Vagina (tissue), 2 donors: ENCODE measurements around the gene ITLN2. TPM values are rescaled to one million over a fixed set of nuclear protein-coding genes. Genes with fewer than 3 reads are reported as not detected.
A peak's percentile ranks its signal among the peaks of the same experiment; 100 is the strongest.

Experiments
- DNase-seq, 2 donors: peaks; one replicate each; pipeline ENCODE4 v3.0.0-alpha.2; 2017; ENCODE audit errors: extremely low spot score in 2 of 2
- H3K27ac ChIP-seq: fragments of 200-600 bp; sonication (generic); one replicate; pipeline ENCODE4 v1.5.1; 2019
- H3K27me3 ChIP-seq: fragments of 200-600 bp; sonication (generic); one replicate; pipeline ENCODE4 v1.5.1; 2019
- H3K36me3 ChIP-seq, 2 donors: fragments of 200-600 bp; sonication (generic); one replicate each; pipeline ENCODE4 v1.5.1; 2017 to 2019
- H3K4me1 ChIP-seq: fragments of 200-600 bp; sonication (generic); one replicate; pipeline ENCODE4 v1.5.1; 2019
- H3K4me3 ChIP-seq, 2 donors: fragments of 200-600 bp; sonication (generic); 1 replicate in 1 of 2; 2 replicates in 1 of 2; pipeline ENCODE4 v1.5.1; 2016 to 2019
- H3K9me3 ChIP-seq: fragments of 200-600 bp; sonication (generic); one replicate; pipeline ENCODE4 v1.5.1; 2019
- POLR2A ChIP-seq, 2 donors: fragments of 450-650 bp; IDR thresholded peaks; one replicate each; pipeline ENCODE4 v1.6.1; 2017; ENCODE audit warnings: antibody characterized with exemption in 2 of 2, mild to moderate bottlenecking in 2 of 2, moderate library complexity in 2 of 2
- POLR2AphosphoS5 ChIP-seq, 2 donors: sonication (generic); formaldehyde crosslinking; IDR thresholded peaks; one replicate each; pipeline ENCODE4 v1.9.0; 2017; ENCODE audit warnings: antibody characterized with exemption in 2 of 2, mild to moderate bottlenecking in 2 of 2, low read depth in 1 of 2; ENCODE audit not compliant: insufficient read depth in 1 of 2
- intact Hi-C: fragments of 100-400 bp; cut with DNase I; formaldehyde crosslinking; loops from one replicate; pipeline ENCODE4 v1.15.1; 2023
- total RNA-seq: library from RNA; depleted of rRNA; stranded (reverse); fragments of >200 nt; gene quantifications from one replicate; pipeline ENCODE4 v1.2.3, GENCODE V29; 2016
- TF ChIP-seq, protein P1 (sequence below), 3 experiments: fragments of 450-650 bp in 2 of 3; fragments of 200-600 bp in 1 of 3; sonication (generic) in 1 of 3; IDR thresholded peaks; one replicate each; pipeline ENCODE4 v1.5.1; 2017 to 2019; ENCODE audit warnings: antibody characterized with exemption in 3 of 3, mild to moderate bottlenecking in 2 of 3, moderate library complexity in 2 of 3

ITLN2 gene
- total RNA-seq, 1 donor from 2014 or later, result 2.0 TPM

DNA sequence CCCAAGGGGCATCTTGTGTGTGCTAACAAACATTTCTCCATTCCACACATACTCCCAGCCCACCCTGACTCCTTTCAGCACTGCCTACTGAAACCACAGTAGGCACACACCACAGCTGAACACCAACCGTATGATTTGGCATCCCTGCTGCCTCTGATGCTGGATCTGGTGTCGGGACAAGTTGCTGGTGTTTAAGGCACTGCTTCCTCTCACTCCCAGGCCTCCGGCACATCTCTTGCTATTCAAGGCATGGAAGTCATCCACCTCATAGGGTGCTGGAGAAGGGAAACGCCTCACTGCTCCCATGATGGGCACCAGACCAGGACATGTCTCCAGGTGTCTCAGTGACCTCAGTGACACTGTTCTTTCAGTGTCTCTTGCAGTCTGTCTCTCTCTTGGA, 2.4 kb upstream of the ITLN2 start:
- peaks cover 8% of the 10 kb centered on the region for H3K4me1 ChIP-seq
- H3K9me3 ChIP-seq, result no peaks in the 10 kb centered on the region
- no peak overlapping the region for H3K27ac ChIP-seq
- intact Hi-C loops, result no loop called here
- H3K36me3 ChIP-seq, result no peaks in the 10 kb centered on the region
- no peak for DNase-seq
- no peak overlapping the region for H3K4me3 ChIP-seq
- TF ChIP-seq POLR2AphosphoS5 (IDR thresholded peaks at IDR 0.05; ENCODE audit: insufficient read depth in 1 of 2, low read depth in 1 of 2) (no peak), POLR2A (IDR thresholded peaks at IDR 0.05) (no peak)
- TF ChIP-seq, protein P1, sequence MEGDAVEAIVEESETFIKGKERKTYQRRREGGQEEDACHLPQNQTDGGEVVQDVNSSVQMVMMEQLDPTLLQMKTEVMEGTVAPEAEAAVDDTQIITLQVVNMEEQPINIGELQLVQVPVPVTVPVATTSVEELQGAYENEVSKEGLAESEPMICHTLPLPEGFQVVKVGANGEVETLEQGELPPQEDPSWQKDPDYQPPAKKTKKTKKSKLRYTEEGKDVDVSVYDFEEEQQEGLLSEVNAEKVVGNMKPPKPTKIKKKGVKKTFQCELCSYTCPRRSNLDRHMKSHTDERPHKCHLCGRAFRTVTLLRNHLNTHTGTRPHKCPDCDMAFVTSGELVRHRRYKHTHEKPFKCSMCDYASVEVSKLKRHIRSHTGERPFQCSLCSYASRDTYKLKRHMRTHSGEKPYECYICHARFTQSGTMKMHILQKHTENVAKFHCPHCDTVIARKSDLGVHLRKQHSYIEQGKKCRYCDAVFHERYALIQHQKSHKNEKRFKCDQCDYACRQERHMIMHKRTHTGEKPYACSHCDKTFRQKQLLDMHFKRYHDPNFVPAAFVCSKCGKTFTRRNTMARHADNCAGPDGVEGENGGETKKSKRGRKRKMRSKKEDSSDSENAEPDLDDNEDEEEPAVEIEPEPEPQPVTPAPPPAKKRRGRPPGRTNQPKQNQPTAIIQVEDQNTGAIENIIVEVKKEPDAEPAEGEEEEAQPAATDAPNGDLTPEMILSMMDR (IDR thresholded peaks at IDR 0.05), result no peak
- no peaks in the 10 kb centered on the region for H3K27me3 ChIP-seq

DNA sequence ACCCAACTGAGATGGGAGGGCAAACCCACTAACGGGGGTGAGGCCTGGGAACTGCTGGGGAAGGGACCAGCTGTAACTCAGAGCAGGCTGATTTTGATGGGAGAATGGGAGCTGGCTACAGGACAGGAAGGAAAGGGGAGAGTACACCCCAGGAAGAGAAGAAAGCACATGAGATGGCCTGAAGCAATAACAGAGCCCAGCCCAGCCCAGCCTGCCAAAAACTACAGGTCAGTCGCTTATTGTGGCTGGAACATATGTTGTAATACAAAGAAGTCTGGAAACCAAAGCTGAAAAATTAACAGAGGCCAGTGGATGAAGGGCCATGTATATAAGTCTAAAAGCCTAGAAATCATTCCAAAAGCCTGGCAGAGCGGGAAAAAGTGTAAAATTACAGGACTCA, 1.6 kb downstream of the ITLN2 start:
- Histone ChIP-seq H3K36me3 (no peaks in the 10 kb centered on the region), H3K9me3 (no peaks in the 10 kb centered on the region), H3K27ac (no peak overlapping the region), H3K4me1 (peaks cover 17% of the 10 kb centered on the region), H3K4me3 (no peak overlapping the region), H3K27me3 (no peaks in the 10 kb centered on the region)
- intact Hi-C loops, result no loop called here
- TF ChIP-seq POLR2A (IDR thresholded peaks at IDR 0.05) (no peak), POLR2AphosphoS5 (IDR thresholded peaks at IDR 0.05; ENCODE audit: insufficient read depth in 1 of 2, low read depth in 1 of 2) (no peak)
- TF ChIP-seq, protein P1 (IDR thresholded peaks at IDR 0.05), result no peak
- DNase-seq, result no peak

GRCh38 chr1:160952129-160952510, 2.5 kb downstream of the ITLN2 start:
- Histone ChIP-seq H3K27me3 (no peaks in the 10 kb centered on the region), H3K9me3 (no peaks in the 10 kb centered on the region), H3K27ac (no peak overlapping the region), H3K4me1 (peaks cover 17% of the 10 kb centered on the region), H3K4me3 (no peak overlapping the region), H3K36me3 (no peaks in the 10 kb centered on the region)
- TF ChIP-seq, protein P1 (IDR thresholded peaks at IDR 0.05), result no peak
- TF ChIP-seq POLR2A (IDR thresholded peaks at IDR 0.05) (no peak), POLR2AphosphoS5 (IDR thresholded peaks at IDR 0.05; ENCODE audit: insufficient read depth in 1 of 2, low read depth in 1 of 2) (no peak)
- no peak for DNase-seq
- intact Hi-C loops, result no loop called here

DNA sequence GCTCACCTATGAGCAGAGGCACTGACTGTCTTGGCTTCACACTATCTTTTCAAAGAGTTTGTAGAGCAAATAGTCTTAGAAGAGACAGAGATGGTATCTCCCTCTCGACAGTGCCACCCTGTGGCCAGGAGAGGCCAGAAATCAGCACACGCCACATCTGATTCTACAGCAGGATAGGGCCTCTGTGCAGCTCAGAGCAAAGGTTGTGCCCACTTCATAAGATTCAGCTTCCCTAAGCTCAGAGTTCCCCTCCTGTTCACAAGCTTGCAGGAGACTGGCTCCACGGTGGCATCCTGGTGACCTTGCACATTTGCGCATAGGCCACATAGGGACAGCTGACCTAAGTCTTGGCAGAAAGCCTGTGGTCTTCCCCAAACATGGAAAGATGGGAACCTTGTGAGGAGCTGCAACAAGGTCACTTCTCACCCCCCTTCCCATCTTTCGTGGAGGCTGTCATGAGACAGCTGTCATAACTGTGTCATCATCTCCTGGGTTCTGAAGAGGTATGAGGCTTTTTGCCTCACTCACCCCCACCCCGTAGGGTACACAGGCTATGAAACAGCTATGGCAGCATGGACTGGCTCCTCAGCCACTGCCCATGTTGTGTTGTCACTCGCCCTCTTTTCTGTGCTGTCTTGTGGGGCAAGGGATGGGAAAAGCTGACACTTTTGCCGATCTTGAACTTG, 3.0 kb downstream of the ITLN2 start:
- DNase-seq, result no peak
- intact Hi-C loops, result no loop called here
- Histone ChIP-seq H3K9me3 (no peaks in the 10 kb centered on the region), H3K36me3 (no peaks in the 10 kb centered on the region), H3K4me3 (no peak overlapping the region), H3K27me3 (no peaks in the 10 kb centered on the region), H3K4me1 (peaks cover 17% of the 10 kb centered on the region), H3K27ac (no peak overlapping the region)
- no peak for TF ChIP-seq POLR2AphosphoS5 (IDR thresholded peaks at IDR 0.05; ENCODE audit: insufficient read depth in 1 of 2, low read depth in 1 of 2)
- TF ChIP-seq, protein P1 (IDR thresholded peaks at IDR 0.05), result peak in 2 of 3 experiments; percentile 31 to 36

DNA sequence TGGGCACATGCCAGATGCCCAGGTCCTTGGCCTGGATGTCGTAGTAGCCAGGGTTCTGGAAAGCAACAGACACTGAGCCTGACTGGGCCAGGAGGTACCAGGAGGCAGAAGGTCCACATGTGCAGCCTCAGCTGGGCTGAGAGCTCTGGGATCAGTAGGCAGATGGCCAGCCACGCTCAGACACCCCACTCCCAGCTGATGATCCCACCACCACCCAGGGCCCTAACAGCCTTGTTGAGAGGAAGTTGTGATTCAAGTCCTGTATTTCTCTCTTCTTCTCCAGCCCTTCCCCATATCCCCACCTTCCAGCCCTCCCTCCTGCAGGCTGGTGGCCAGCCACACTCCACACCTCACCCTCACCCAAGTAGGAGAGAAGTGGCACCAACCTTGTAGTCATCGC, 4.0 kb downstream of the ITLN2 start:
- intact Hi-C loops, result no loop called here
- H3K9me3 ChIP-seq, result no peaks in the 10 kb centered on the region
- peaks cover 17% of the 10 kb centered on the region for H3K4me1 ChIP-seq
- TF ChIP-seq POLR2AphosphoS5 (IDR thresholded peaks at IDR 0.05; ENCODE audit: insufficient read depth in 1 of 2, low read depth in 1 of 2), result no peak
- TF ChIP-seq, protein P1 (IDR thresholded peaks at IDR 0.05), result no peak
- no peak for TF ChIP-seq POLR2A (IDR thresholded peaks at IDR 0.05)
- H3K36me3 ChIP-seq, result no peaks in the 10 kb centered on the region
- H3K27ac ChIP-seq, result no peak overlapping the region
- H3K27me3 ChIP-seq, result no peaks in the 10 kb centered on the region
- no peak overlapping the region for H3K4me3 ChIP-seq
- no peak for DNase-seq
